Uterus (tissue), 2 donors: ENCODE data around the gene MS4A5.

Experiments used
- POLR2A ChIP-seq, 2 donors: fragments of 450-650 bp; IDR thresholded peaks; one replicate each; pipeline ENCODE4 v1.6.1; 2016; ENCODE audit warnings: antibody characterized with exemption in 2 of 2, mild to moderate bottlenecking in 1 of 2, moderate library complexity in 1 of 2
- TF ChIP-seq, protein P1 (sequence below), 4 experiments: fragments of 200-600 bp in 2 of 4; fragments of 450-650 bp in 2 of 4; sonication (generic) in 2 of 4; IDR thresholded peaks; one replicate each; pipeline ENCODE4 v1.5.1; 2016 to 2019; ENCODE audit warnings: antibody characterized with exemption in 4 of 4, mild to moderate bottlenecking in 2 of 4, moderate library complexity in 1 of 4

DNA sequence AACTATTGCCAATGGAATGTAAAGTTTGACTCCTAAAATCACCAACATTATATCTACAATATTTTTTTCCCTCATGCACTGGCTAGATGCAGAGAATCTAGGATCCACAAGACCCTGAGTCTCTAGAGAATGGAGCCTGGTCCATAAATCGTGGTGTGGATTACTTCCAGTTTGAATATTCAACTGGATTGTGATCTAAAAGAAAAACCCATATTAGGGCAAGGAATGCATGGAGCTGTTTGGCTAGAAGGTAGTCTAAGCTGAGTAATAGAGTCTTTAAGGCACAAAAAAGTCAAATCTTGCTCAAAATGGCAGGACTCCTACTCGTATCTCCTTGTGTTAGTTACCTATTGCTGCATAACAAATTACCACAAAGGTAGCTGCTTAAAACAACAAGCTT lies 9.4 kb upstream of the MS4A5 start:
- TF ChIP-seq, protein P1, sequence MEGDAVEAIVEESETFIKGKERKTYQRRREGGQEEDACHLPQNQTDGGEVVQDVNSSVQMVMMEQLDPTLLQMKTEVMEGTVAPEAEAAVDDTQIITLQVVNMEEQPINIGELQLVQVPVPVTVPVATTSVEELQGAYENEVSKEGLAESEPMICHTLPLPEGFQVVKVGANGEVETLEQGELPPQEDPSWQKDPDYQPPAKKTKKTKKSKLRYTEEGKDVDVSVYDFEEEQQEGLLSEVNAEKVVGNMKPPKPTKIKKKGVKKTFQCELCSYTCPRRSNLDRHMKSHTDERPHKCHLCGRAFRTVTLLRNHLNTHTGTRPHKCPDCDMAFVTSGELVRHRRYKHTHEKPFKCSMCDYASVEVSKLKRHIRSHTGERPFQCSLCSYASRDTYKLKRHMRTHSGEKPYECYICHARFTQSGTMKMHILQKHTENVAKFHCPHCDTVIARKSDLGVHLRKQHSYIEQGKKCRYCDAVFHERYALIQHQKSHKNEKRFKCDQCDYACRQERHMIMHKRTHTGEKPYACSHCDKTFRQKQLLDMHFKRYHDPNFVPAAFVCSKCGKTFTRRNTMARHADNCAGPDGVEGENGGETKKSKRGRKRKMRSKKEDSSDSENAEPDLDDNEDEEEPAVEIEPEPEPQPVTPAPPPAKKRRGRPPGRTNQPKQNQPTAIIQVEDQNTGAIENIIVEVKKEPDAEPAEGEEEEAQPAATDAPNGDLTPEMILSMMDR (IDR thresholded peaks at IDR 0.05) = no peak
- TF ChIP-seq POLR2A (IDR thresholded peaks at IDR 0.05) = no peak
